Adrenal gland (tissue), 12 donors: ENCODE results near the gene ZSCAN10. TPM values are rescaled to one million over a fixed set of nuclear protein-coding genes. Genes with fewer than 3 reads are reported as not detected.

ENCODE experiments used
- DNase-seq, 7 donors: peaks; one replicate each; pipeline ENCODE4 v3.0.0-alpha.2; 2019 to 2020
- H3K27ac ChIP-seq, 5 donors: fragments of 200-600 bp; sonication (generic) in 4 of 5; 1 replicate in 3 of 5; 2 replicates in 2 of 5; pipeline versions ENCODE4 v1.5.1 to v1.8.0; 2016 to 2020; ENCODE audit warnings: mild to moderate bottlenecking in 1 of 5
- H3K27me3 ChIP-seq: fragments of 200-600 bp; 2 replicates; pipeline ENCODE4 v1.8.0; 2021
- H3K36me3 ChIP-seq, 2 donors: fragments of 200-600 bp; replicated peaks in 1 of 2; 1 replicate in 1 of 2; 2 replicates in 1 of 2; pipeline versions ENCODE4 v1.5.1 to v1.8.0; 2018 to 2022
- H3K4me1 ChIP-seq, 2 donors: fragments of 200-600 bp; replicated peaks in 1 of 2; 1 replicate in 1 of 2; 2 replicates in 1 of 2; pipeline versions ENCODE4 v1.5.1 to v1.8.0; 2018 to 2021
- H3K4me3 ChIP-seq, 4 donors: fragments of 200-600 bp; sonication (generic) in 3 of 4; one replicate each; pipeline ENCODE4 v1.5.1; 2016 to 2018
- H3K9me3 ChIP-seq, 3 donors: fragments of 200-600 bp; sonication (generic) in 1 of 3; replicated peaks in 1 of 3; 1 replicate in 2 of 3; 2 replicates in 1 of 3; pipeline versions ENCODE4 v1.5.1 to v1.8.0; 2016 to 2021
- CTCF ChIP-seq, 6 experiments: fragments of 450-650 bp in 4 of 6; fragments of 200-600 bp in 2 of 6; sonication (generic) in 1 of 6; IDR thresholded peaks; 1 replicate in 5 of 6; 2 replicates in 1 of 6; pipeline versions ENCODE4 v1.5.1 to v1.8.0; 2016 to 2021; ENCODE audit warnings: antibody characterized with exemption in 6 of 6, mild to moderate bottlenecking in 2 of 6, moderate library complexity in 1 of 6
- POLR2A ChIP-seq, 2 donors: fragments of 450-650 bp; IDR thresholded peaks; one replicate each; pipeline ENCODE4 v1.6.1; 2017; ENCODE audit warnings: antibody characterized with exemption in 2 of 2, mild to moderate bottlenecking in 2 of 2, moderate library complexity in 1 of 2
- WGBS, 4 donors: extraction: QIAGEN DNeasy Blood & Tissue Kit in 2 of 4; methylation state at CpG; one replicate each; pipeline versions ENCODE4 v1.1.5 to v1.1.7; 2013 to 2017; 5-methylcytosine and 5-hydroxymethylcytosine counted together
- intact Hi-C, 2 donors: fragments of 100-400 bp; cut with DNase I; formaldehyde crosslinking; loops; one replicate each; pipeline versions ENCODE4 v1.14.1 to v1.15.0; 2022 to 2023
- polyA plus RNA-seq, 3 donors: library from polyadenylated mRNA; stranded (reverse); fragments of 200-250 nt in 2 of 3; fragments of 350-450 nt in 1 of 3; fragmentation: Illumina TruSeq in 1 of 3; extraction: RNeasy Lipid Tissue Mini Kit (QIAGEN cat#74804) in 1 of 3; gene quantifications; one replicate each; pipeline ENCODE4 v1.2.3, GENCODE V29; 2013 to 2014
- total RNA-seq, 9 donors: library from RNA; depleted of rRNA in 4 of 9; stranded (reverse); fragments of >200 nt in 4 of 9; fragments of 120-200 nt in 1 of 9; fragmentation: NEBNext Ultra II Directional in 1 of 9; extraction: Animal tissue kit (Norgen Biotek cat#: 25700) in 1 of 9; gene quantifications; one replicate each; pipeline versions ENCODE4 v1.1.0 to v1.2.4, GENCODE V29; 2013 to 2023
- donor health status: healthy with polysubstance abuse.
- donor health status: Bipolar disorder and iron deficiency.
- donor health status: DM: yes; HTN: yes; CAD: no.
- donor health status: DM: no; HTN: no; CAD: no.
- donor health status: DM: no; HTN: no; CAD: no.
- donor health status: DM: yes; HTN: yes; CAD: no.

Gene ZSCAN10
- total and polyA plus RNA-seq, 12 donors = 0.11 to 0.50 (median 0.14) TPM; not detected in 8

- no peak overlapping the region for H3K4me3 ChIP-seq
- TF ChIP-seq POLR2A (IDR thresholded peaks at IDR 0.05) = no peak
- no peak for TF ChIP-seq CTCF (IDR thresholded peaks at IDR 0.05)
- WGBS, 4 donors = 49 to 72% (median 64%) methylated on average over 4 to 8 of the region's 8 CpGs
- no peak for DNase-seq
- intact Hi-C loops = no loop called here
- H3K27me3 ChIP-seq = no peaks in the 10 kb centered on the region
- H3K36me3 ChIP-seq = no peaks in the 10 kb centered on the region
- H3K4me1 ChIP-seq = peaks cover 0 to 7% of the 10 kb centered on the region in 2 donors
- H3K27ac ChIP-seq = no peak overlapping the region
- H3K9me3 ChIP-seq = no peaks in the 10 kb centered on the region
Measured at GRCh38 chr16:3097266-3097665, 1.8 kb downstream of the ZSCAN10 start.

GRCh38 chr16:3096362-3096761, 2.7 kb downstream of the ZSCAN10 start:
- intact Hi-C loops = no loop called here
- no peak for DNase-seq
- Histone ChIP-seq H3K4me1 (peaks cover 0 to 7% of the 10 kb centered on the region in 2 donors), H3K4me3 (no peak overlapping the region), H3K27ac (no peak overlapping the region), H3K36me3 (no peaks in the 10 kb centered on the region), H3K27me3 (no peaks in the 10 kb centered on the region), H3K9me3 (no peaks in the 10 kb centered on the region)
- WGBS, 4 donors = 50 to 76% (median 64%) methylated on average over 5 to 6 of the region's 6 CpGs
- TF ChIP-seq POLR2A (IDR thresholded peaks at IDR 0.05) (no peak), CTCF (IDR thresholded peaks at IDR 0.05) (no peak)

GRCh38 chr16:3095869-3096268, 3.2 kb downstream of the ZSCAN10 start:
- WGBS, 4 donors = 23 to 37% (median 31%) methylated on average over 4 of the region's 4 CpGs
- Histone ChIP-seq H3K27me3 (no peaks in the 10 kb centered on the region), H3K9me3 (no peaks in the 10 kb centered on the region), H3K4me3 (no peak overlapping the region), H3K27ac (no peak overlapping the region), H3K36me3 (no peaks in the 10 kb centered on the region), H3K4me1 (peaks cover 0 to 7% of the 10 kb centered on the region in 2 donors)
- intact Hi-C loops = no loop called here
- TF ChIP-seq CTCF (IDR thresholded peaks at IDR 0.05) (peak in 4 of 6 experiments; percentile 26 to 38 (median 29)), POLR2A (IDR thresholded peaks at IDR 0.05) (no peak)
- peak in 1 of 7 donors; percentile 35 for DNase-seq

GRCh38 chr16:3094289-3095027, 4.6 kb downstream of the ZSCAN10 start:
- DNase-seq = peak in 4 of 7 donors; percentile 64 to 76 (median 73)
- intact Hi-C loops = no loop called here
- Histone ChIP-seq H3K4me3 (no peak overlapping the region), H3K4me1 (peaks cover 0 to 1% of the 10 kb centered on the region in 2 donors), H3K27me3 (no peaks in the 10 kb centered on the region), H3K9me3 (no peaks in the 10 kb centered on the region), H3K27ac (no peak overlapping the region), H3K36me3 (no peaks in the 10 kb centered on the region)
- TF ChIP-seq POLR2A (IDR thresholded peaks at IDR 0.05) (no peak), CTCF (IDR thresholded peaks at IDR 0.05) (peak; percentile 57 to 73 (median 64))
- 75 to 85% (median 81%) methylated on average over 21 to 22 of the region's 22 CpGs for WGBS, 4 donors
